Mammary epithelial cell (primary cell): ENCODE data around the gene TMEM132D.

Experiments used
- CTCF ChIP-seq, 2 donors: IDR thresholded peaks in 1 of 2; conservative IDR thresholded peaks in 1 of 2; 2 replicates each; pipeline ENCODE4 v1.5.1; 2011 to 2012; ENCODE audit warnings: inconsistent platforms in 2 of 2, low read length in 2 of 2, mild to moderate bottlenecking in 2 of 2, control low read depth in 1 of 2, low read depth in 1 of 2; ENCODE audit not compliant: insufficient read depth in 1 of 2; ENCODE audit errors: extremely low read depth in 1 of 2
- EZH2 ChIP-seq: IDR thresholded peaks from 2 replicates; pipeline ENCODE4 v1.6.1; 2012; ENCODE audit warnings: low read length, inconsistent platforms, borderline replicate concordance

- TF ChIP-seq CTCF (conservative IDR thresholded peaks at IDR 0.05 in 1 of 2, IDR thresholded peaks at IDR 0.05 in 1 of 2; ENCODE audit: extremely low read depth in 1 of 2, insufficient read depth in 1 of 2, low read depth in 1 of 2, low read length in 2 of 2) (no peak), EZH2 (no peak)
Observed at GRCh38 chr12:129681830-129682229, 222.0 kb downstream of the TMEM132D start.
